OCI-LY1 (cell line): Measurements from ENCODE around the gene SNX8.

Experiments used
- H2AFZ ChIP-seq: fragments of 200-600 bp; sonication (generic), shearing (Covaris generic); 2 replicates; pipeline ENCODE4 v1.6.0; 2014; ENCODE audit warnings: antibody characterized with exemption, mild to moderate bottlenecking, low read length
- H3F3A ChIP-seq: fragments of 200-600 bp; sonication (generic), shearing (Covaris generic); 2 replicates; pipeline ENCODE4 v1.6.0; 2014; ENCODE audit warnings: mild to moderate bottlenecking, antibody characterized with exemption, low read length, moderate library complexity; ENCODE audit not compliant: insufficient read depth
- H3K27ac ChIP-seq: fragments of 200-600 bp; sonication (generic); 2 replicates; pipeline ENCODE4 v1.5.1; 2014; ENCODE audit warnings: low read length, mixed run types, mild to moderate bottlenecking, low read depth; ENCODE audit not compliant: poor library complexity, severe bottlenecking
- H3K27me3 ChIP-seq: fragments of 200-600 bp; sonication (generic); 2 replicates; pipeline ENCODE4 v1.6.0; 2014; ENCODE audit warnings: antibody characterized with exemption, mild to moderate bottlenecking, low read length, moderate library complexity; ENCODE audit not compliant: insufficient read depth
- H3K36me3 ChIP-seq: fragments of 200-600 bp; sonication (generic); 2 replicates; pipeline ENCODE4 v1.6.1; 2014; ENCODE audit warnings: mild to moderate bottlenecking, antibody characterized with exemption, low read length, moderate library complexity, mixed read lengths; ENCODE audit not compliant: insufficient read depth
- H3K4me1 ChIP-seq: fragments of 200-600 bp; sonication (generic); 2 replicates; pipeline ENCODE4 v1.5.1; 2014; ENCODE audit warnings: mild to moderate bottlenecking, low read length, moderate library complexity; ENCODE audit not compliant: insufficient read depth, severe bottlenecking
- H3K4me2 ChIP-seq: fragments of 200-600 bp; sonication (generic), shearing (Covaris generic); 2 replicates; pipeline ENCODE4 v1.6.1; 2014; ENCODE audit warnings: low read length
- H3K4me3 ChIP-seq: fragments of 200-600 bp; sonication (generic); 2 replicates; pipeline ENCODE4 v1.5.1; 2014; ENCODE audit warnings: low read length, low read depth, mild to moderate bottlenecking, mixed read lengths; ENCODE audit not compliant: poor library complexity, severe bottlenecking
- H3K79me2 ChIP-seq: fragments of 200-600 bp; shearing (Covaris generic); 2 replicates; pipeline ENCODE4 v1.6.1; 2016; ENCODE audit warnings: mixed run types, low read length, mixed read lengths; ENCODE audit not compliant: insufficient read depth
- H3K9ac ChIP-seq: fragments of 200-600 bp; sonication (generic), shearing (Covaris generic); 2 replicates; pipeline ENCODE4 v1.6.1; 2014; ENCODE audit warnings: mild to moderate bottlenecking, low read length, mixed read lengths
- H3K9me2 ChIP-seq: fragments of 200-600 bp; sonication (generic), shearing (Covaris generic); 2 replicates; pipeline ENCODE4 v1.6.1; 2014; ENCODE audit warnings: low read depth, mild to moderate bottlenecking, low read length, mixed read lengths
- H3K9me3 ChIP-seq: fragments of 200-600 bp; shearing (Covaris generic); 2 replicates; pipeline ENCODE4 v1.6.1; 2014; ENCODE audit warnings: low read length, mixed read lengths
- H4K20me1 ChIP-seq: fragments of 200-600 bp; sonication (generic), shearing (Covaris generic); 2 replicates; pipeline ENCODE4 v1.6.0; 2016; ENCODE audit warnings: mild to moderate bottlenecking, low read length; ENCODE audit not compliant: insufficient read depth
- CTCF ChIP-seq: fragments of 200-600 bp; sonication (generic), shearing (Covaris generic); IDR thresholded peaks from 2 replicates; pipeline ENCODE4 v1.5.1; 2017; ENCODE audit warnings: mild to moderate bottlenecking, antibody characterized with exemption, low read length, moderate library complexity, mixed read lengths
- EZH2 ChIP-seq: fragments of 200-600 bp; sonication (generic), shearing (Covaris generic); IDR thresholded peaks from 2 replicates; pipeline ENCODE4 v1.8.0; 2017; ENCODE audit warnings: borderline replicate concordance, mixed run types, mild to moderate bottlenecking, antibody characterized with exemption, low read length, moderate library complexity, mixed read lengths

SNX8 gene

GRCh38 chr7:2224934-2225333 lies 89.3 kb downstream of the SNX8 start:
- Histone ChIP-seq H3K36me3 (peaks cover 81% of the 10 kb centered on the region), H3K27me3 (no peaks in the 10 kb centered on the region), H3K4me3 (no peak overlapping the region), H3K4me1 (no peaks in the 10 kb centered on the region), H3F3A (no peaks in the 10 kb centered on the region), H3K9ac (no peak overlapping the region), H3K4me2 (no peak overlapping the region), H3K79me2 (no peaks in the 10 kb centered on the region), H3K27ac (no peak overlapping the region), H2AFZ (no peak overlapping the region), H3K9me2 (no peaks in the 10 kb centered on the region), H3K9me3 (no peaks in the 10 kb centered on the region), H4K20me1 (no peaks in the 10 kb centered on the region)
- TF ChIP-seq EZH2, result no peak
- no peak for TF ChIP-seq CTCF

GRCh38 chr7:2224491-2224928 lies 89.7 kb downstream of the SNX8 start:
- no peak for TF ChIP-seq EZH2
- no peak for TF ChIP-seq CTCF
- no peak overlapping the region for H3K4me3 ChIP-seq
- H3K36me3 ChIP-seq, result peaks cover 78% of the 10 kb centered on the region
- H3K79me2 ChIP-seq, result no peaks in the 10 kb centered on the region
- no peaks in the 10 kb centered on the region for H3K27me3 ChIP-seq
- H3K27ac ChIP-seq, result no peak overlapping the region
- no peaks in the 10 kb centered on the region for H3K9me2 ChIP-seq
- no peak overlapping the region for H3K9ac ChIP-seq
- no peaks in the 10 kb centered on the region for H3K9me3 ChIP-seq
- H3K4me2 ChIP-seq, result no peak overlapping the region
- no peak overlapping the region for H2AFZ ChIP-seq
- no peaks in the 10 kb centered on the region for H4K20me1 ChIP-seq
- no peaks in the 10 kb centered on the region for H3K4me1 ChIP-seq
- no peaks in the 10 kb centered on the region for H3F3A ChIP-seq

GRCh38 chr7:2223321-2223720 lies 90.9 kb downstream of the SNX8 start:
- Histone ChIP-seq H4K20me1 (no peaks in the 10 kb centered on the region), H3K9ac (no peak overlapping the region), H3K9me2 (no peaks in the 10 kb centered on the region), H3K4me3 (no peak overlapping the region), H3K9me3 (no peaks in the 10 kb centered on the region), H3K27ac (no peak overlapping the region), H3K79me2 (no peaks in the 10 kb centered on the region), H3K4me2 (no peak overlapping the region), H3K36me3 (peaks cover 75% of the 10 kb centered on the region), H2AFZ (no peak overlapping the region), H3K4me1 (no peaks in the 10 kb centered on the region), H3F3A (no peaks in the 10 kb centered on the region), H3K27me3 (no peaks in the 10 kb centered on the region)
- TF ChIP-seq EZH2 (no peak), CTCF (no peak)
